GM23338 (cell line): ENCODE data around the gene IFIT1B. TPM values are rescaled to one million over a fixed set of nuclear protein-coding genes. Genes with fewer than 3 reads are reported as not detected.

Source experiments
- ATAC-seq: fragments of 200-7000 bp; cut with Tn5 transposase; 3 replicates; pipeline ENCODE4 v1.9.1; 2020
- DNase-seq: peaks from one replicate; pipeline ENCODE4 v3.0.0-alpha.2; 2015; ENCODE audit warnings: low spot score
- H2AFZ ChIP-seq: fragments of 200-600 bp; sonication (generic); 2 replicates; pipeline ENCODE4 v1.8.0; 2016; ENCODE audit warnings: antibody characterized with exemption, mild to moderate bottlenecking, moderate library complexity
- H3F3A ChIP-seq: fragments of 200-600 bp; sonication (generic); replicated peaks from 2 replicates; pipeline ENCODE4 v1.8.0; 2017; ENCODE audit warnings: antibody characterized with exemption, mixed run types, low read depth
- H3K27ac ChIP-seq: fragments of 200-600 bp; sonication (generic); 2 replicates; pipeline ENCODE4 v1.6.1; 2016; ENCODE audit warnings: low read depth
- H3K27me3 ChIP-seq: fragments of 200-600 bp; sonication (generic); 2 replicates; pipeline ENCODE4 v1.8.0; 2016; ENCODE audit warnings: mild to moderate bottlenecking, mixed run types, moderate library complexity; ENCODE audit not compliant: insufficient read depth
- H3K36me3 ChIP-seq: fragments of 200-600 bp; sonication (generic); 2 replicates; pipeline ENCODE4 v1.8.0; 2016; ENCODE audit warnings: mild to moderate bottlenecking; ENCODE audit not compliant: insufficient read depth
- H3K4me1 ChIP-seq: fragments of 200-600 bp; sonication (generic); 2 replicates; pipeline ENCODE4 v1.8.0; 2016; ENCODE audit warnings: mild to moderate bottlenecking, moderate library complexity; ENCODE audit not compliant: insufficient read depth
- H3K4me2 ChIP-seq: fragments of 200-600 bp; sonication (generic); 2 replicates; pipeline ENCODE4 v1.7.1; 2017; ENCODE audit warnings: mixed run types
- H3K4me3 ChIP-seq: fragments of 200-600 bp; sonication (generic); 2 replicates; pipeline ENCODE4 v1.6.1; 2016; ENCODE audit warnings: mixed run types
- H3K79me2 ChIP-seq: fragments of 200-600 bp; sonication (generic); replicated peaks from 2 replicates; pipeline ENCODE4 v1.8.0; 2017; ENCODE audit warnings: mild to moderate bottlenecking; ENCODE audit not compliant: insufficient read depth
- H3K9me2 ChIP-seq: fragments of 200-600 bp; sonication (generic); 2 replicates; pipeline ENCODE4 v1.8.0; 2017; ENCODE audit not compliant: insufficient read depth
- H4K20me1 ChIP-seq: fragments of 200-600 bp; sonication (generic); replicated peaks from 2 replicates; pipeline ENCODE4 v1.8.0; 2017; ENCODE audit warnings: mild to moderate bottlenecking; ENCODE audit not compliant: insufficient read depth
- H3K27ac Mint-ChIP-seq: 2 replicates; pipeline ENCODE4 v1.8.0; 2020; ENCODE audit warnings: inconsistent platforms, mild to moderate bottlenecking, moderate library complexity, mixed read lengths
- H3K27me3 Mint-ChIP-seq: 3 replicates; pipeline ENCODE4 v1.8.0; 2022; ENCODE audit warnings: low read depth, mild to moderate bottlenecking, moderate library complexity, mixed read lengths, inconsistent platforms; ENCODE audit not compliant: insufficient read depth, poor library complexity
- H3K36me3 Mint-ChIP-seq: 3 replicates; pipeline ENCODE4 v1.8.0; 2021; ENCODE audit warnings: low read depth, mild to moderate bottlenecking, inconsistent platforms, moderate library complexity, mixed read lengths
- H3K4me1 Mint-ChIP-seq: 3 replicates; pipeline ENCODE4 v1.8.0; 2020; ENCODE audit warnings: mild to moderate bottlenecking, inconsistent platforms, mixed read lengths
- H3K4me3 Mint-ChIP-seq: 3 replicates; pipeline ENCODE4 v1.8.0; 2021; ENCODE audit warnings: moderate library complexity, mild to moderate bottlenecking, inconsistent platforms, mixed read lengths
- H3K9me3 Mint-ChIP-seq: 3 replicates; pipeline ENCODE4 v1.8.0; 2020; ENCODE audit warnings: moderate library complexity, mild to moderate bottlenecking, inconsistent platforms, mixed read lengths
- CTCF ChIP-seq, 2 experiments: fragments of 200-600 bp in 1 of 2; sonication (generic) in 1 of 2; conservative IDR thresholded peaks; 2 replicates each; pipeline versions ENCODE4 v1.5.1 to v1.6.1; 2016 to 2017; ENCODE audit warnings: antibody characterized with exemption in 2 of 2, low read depth in 2 of 2, mild to moderate bottlenecking in 2 of 2, moderate library complexity in 1 of 2
- EZH2 ChIP-seq: fragments of 200-600 bp; sonication (generic); IDR thresholded peaks from one replicate; pipeline ENCODE4 v1.8.0; 2017; ENCODE audit warnings: antibody characterized with exemption, mild to moderate bottlenecking, low read depth; ENCODE audit not compliant: unreplicated experiment
- JUNB ChIP-seq: IDR thresholded peaks from one replicate; pipeline ENCODE4 v1.6.1; 2016; ENCODE audit warnings: antibody characterized with exemption; ENCODE audit not compliant: unreplicated experiment
- NANOG ChIP-seq: IDR thresholded peaks from 2 replicates; pipeline ENCODE4 v1.6.1; 2016; ENCODE audit warnings: antibody characterized with exemption, borderline replicate concordance
- ZNF462 ChIP-seq: fragments of 250-450 bp; sonication (Bioruptor Pico); IDR thresholded peaks from 2 replicates; pipeline ENCODE4 v1.5.0; 2020; ENCODE audit warnings: mild to moderate bottlenecking, moderate library complexity
- polyA plus RNA-seq: library from polyadenylated mRNA; unstranded; fragments of >200 nt; fragmentation: Nextera tagmentation; extraction: Ambion mirVana; gene quantifications from 2 replicates; pipeline ENCODE4 v1.2.1, GENCODE V29; 2016
- total RNA-seq: library from RNA; depleted of rRNA; stranded (reverse); fragments of >200 nt; shearing (Covaris generic); gene quantifications from 2 replicates; pipeline ENCODE4 v1.2.3, GENCODE V29; 2014

IFIT1B gene
- total and polyA plus RNA-seq, 2 experiments from 2014 or later: 0.10 TPM; not detected in 1

GRCh38 chr10:89388806-89389205, 10.9 kb downstream of the IFIT1B start (continued):
- TF ChIP-seq ZNF462 (CRISPR knock-in tag) (no peak), NANOG (no peak)

GRCh38 chr10:89389254-89389653, 11.4 kb downstream of the IFIT1B start:
- Histone ChIP-seq H3K27me3 (no peaks in the 10 kb centered on the region), H3K9me2 (no peaks in the 10 kb centered on the region), H3K36me3 (no peaks in the 10 kb centered on the region), H4K20me1 (no peaks in the 10 kb centered on the region), H3K4me1 (peaks cover 11% of the 10 kb centered on the region), H3K4me2 (no peak overlapping the region), H3K4me3 (no peak overlapping the region), H3K79me2 (no peaks in the 10 kb centered on the region), H3K27ac (no peak overlapping the region), H3F3A (no peaks in the 10 kb centered on the region), H2AFZ (no peak overlapping the region)
- Mint-ChIP-seq H3K36me3 (no peaks in the 10 kb centered on the region), H3K9me3 (no peaks in the 10 kb centered on the region), H3K27ac (no peak overlapping the region), H3K4me3 (no peak overlapping the region), H3K27me3 (no peaks in the 10 kb centered on the region), H3K4me1 (peaks cover 11% of the 10 kb centered on the region; the same call in 2 of the 3 replicates)
- DNase-seq (peak; percentile 66), ATAC-seq (peak; percentile 61; the same call in 2 of the 3 replicates)
- TF ChIP-seq JUNB: no peak
- no peak for TF ChIP-seq EZH2
- peak; percentile 54 to 74 for TF ChIP-seq CTCF (conservative IDR thresholded peaks at IDR 0.05; ENCODE audit: low read depth in 2 of 2)
